T-helper 17 cell (primary cell): ENCODE results near the gene MACROD2. TPM values are rescaled to one million over a fixed set of nuclear protein-coding genes. Genes with fewer than 3 reads are reported as not detected.

Experiments used
- ATAC-seq: fragments of 150-1000 bp; cut with Tn5 transposase; 2 replicates; pipeline ENCODE4 v1.10.0; 2021; ENCODE audit warnings: mild to moderate bottlenecking, moderate library complexity
- DNase-seq, 3 donors: peaks; one replicate each; pipeline versions ENCODE4 v3.0.0 to v3.0.0-alpha.2; 2020 to 2021
- H3K9me3 ChIP-seq: one replicate; pipeline ENCODE4 v1.7.0; 2013; ENCODE audit warnings: low read length, mild to moderate bottlenecking; ENCODE audit not compliant: control insufficient read depth, poor library complexity, severe bottlenecking
- H3K27ac Mint-ChIP-seq: one replicate; pipeline ENCODE4 v1.8.0; 2022; ENCODE audit warnings: mild to moderate bottlenecking, moderate library complexity, mixed read lengths
- H3K27me3 Mint-ChIP-seq: one replicate; pipeline ENCODE4 v1.8.0; 2022; ENCODE audit warnings: mixed read lengths
- H3K36me3 Mint-ChIP-seq: one replicate; pipeline ENCODE4 v1.8.0; 2022; ENCODE audit warnings: low read depth, mixed read lengths
- H3K4me1 Mint-ChIP-seq: one replicate; pipeline ENCODE4 v1.8.0; 2022; ENCODE audit warnings: mild to moderate bottlenecking, mixed read lengths
- H3K4me3 Mint-ChIP-seq: one replicate; pipeline ENCODE4 v1.8.0; 2022; ENCODE audit warnings: mild to moderate bottlenecking, moderate library complexity, mixed read lengths
- total RNA-seq, 4 donors: library from RNA in 2 of 4; stranded (reverse) in 2 of 4; gene quantifications; one replicate each; pipeline ENCODE4 v1.2.3 and lab custom pipeline; 2022 to 2026

MACROD2 gene
- total RNA-seq, 2 donors from 2014 or later = 0.85 TPM; not detected in 1

DNA sequence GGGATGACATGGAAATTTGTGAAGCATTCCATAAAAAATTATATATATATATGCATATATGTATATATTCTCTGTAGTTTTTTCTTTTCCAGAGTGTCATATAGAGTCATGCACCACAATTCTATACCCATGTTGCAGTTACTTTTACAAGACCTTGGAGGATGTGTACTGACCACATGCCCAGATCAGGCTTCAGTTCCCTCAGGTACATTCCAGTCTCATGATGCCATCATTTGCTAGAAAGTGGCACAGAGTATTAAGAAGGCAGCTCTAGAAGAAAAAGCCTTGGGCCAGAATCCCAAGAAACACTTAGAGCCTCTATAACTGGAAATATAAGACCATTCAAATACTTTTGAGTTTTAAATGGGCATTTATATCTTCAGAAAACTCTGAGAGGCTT lies 1027.6 kb downstream of the MACROD2 start:
- DNase-seq (no peak), ATAC-seq (no peak)
- no peaks in the 10 kb centered on the region for H3K36me3 Mint-ChIP-seq
- no peak overlapping the region for H3K4me3 Mint-ChIP-seq
- no peaks in the 10 kb centered on the region for H3K4me1 Mint-ChIP-seq
- H3K27ac Mint-ChIP-seq = no peak overlapping the region
- H3K27me3 Mint-ChIP-seq = no peaks in the 10 kb centered on the region
- no peaks in the 10 kb centered on the region for H3K9me3 ChIP-seq

DNA sequence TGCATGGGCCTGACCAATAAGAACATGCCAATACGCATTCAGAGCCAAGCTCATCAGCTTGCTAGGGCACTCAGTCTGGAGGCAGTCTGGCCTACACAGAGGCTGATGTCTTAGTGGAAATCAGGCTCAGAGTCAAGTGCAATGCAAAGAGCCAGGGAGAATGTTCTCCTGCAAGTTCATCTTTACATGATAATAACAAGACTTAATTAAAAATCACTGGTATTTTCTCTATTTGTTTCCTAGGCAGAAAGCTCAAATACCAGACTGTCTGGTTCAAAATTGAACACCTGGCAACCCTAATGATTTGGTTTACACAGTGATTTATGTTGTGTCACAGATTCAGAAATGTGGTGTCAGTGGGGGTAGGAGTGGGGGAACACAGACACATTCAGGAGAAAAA lies 1031.4 kb downstream of the MACROD2 start:
- H3K36me3 Mint-ChIP-seq = no peaks in the 10 kb centered on the region
- H3K27ac Mint-ChIP-seq = no peak overlapping the region
- no peaks in the 10 kb centered on the region for H3K9me3 ChIP-seq
- DNase-seq (no peak), ATAC-seq (no peak)
- H3K4me1 Mint-ChIP-seq = no peaks in the 10 kb centered on the region
- no peaks in the 10 kb centered on the region for H3K27me3 Mint-ChIP-seq
- H3K4me3 Mint-ChIP-seq = no peak overlapping the region

DNA sequence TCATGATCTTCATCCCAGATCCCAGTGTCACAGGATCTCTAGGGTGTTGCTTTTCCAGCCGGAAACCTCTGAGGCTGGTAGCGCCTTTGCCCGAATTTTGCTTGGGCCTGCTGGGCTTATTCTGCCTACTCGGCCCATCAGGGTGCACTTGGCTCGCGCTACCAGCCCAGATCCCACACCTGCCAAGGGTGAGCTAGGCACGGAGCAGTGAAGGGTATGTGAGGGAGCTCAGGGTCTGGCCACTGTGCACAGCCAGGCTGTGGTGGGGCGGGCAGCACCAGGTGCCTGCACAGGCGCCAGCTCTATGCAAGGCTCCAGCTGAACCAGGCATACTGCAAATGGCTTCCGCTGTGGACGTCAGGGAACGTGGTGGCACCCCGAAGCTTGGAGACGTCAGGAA lies 1035.5 kb downstream of the MACROD2 start:
- no peak overlapping the region for H3K27ac Mint-ChIP-seq
- ATAC-seq = no peak

DNA sequence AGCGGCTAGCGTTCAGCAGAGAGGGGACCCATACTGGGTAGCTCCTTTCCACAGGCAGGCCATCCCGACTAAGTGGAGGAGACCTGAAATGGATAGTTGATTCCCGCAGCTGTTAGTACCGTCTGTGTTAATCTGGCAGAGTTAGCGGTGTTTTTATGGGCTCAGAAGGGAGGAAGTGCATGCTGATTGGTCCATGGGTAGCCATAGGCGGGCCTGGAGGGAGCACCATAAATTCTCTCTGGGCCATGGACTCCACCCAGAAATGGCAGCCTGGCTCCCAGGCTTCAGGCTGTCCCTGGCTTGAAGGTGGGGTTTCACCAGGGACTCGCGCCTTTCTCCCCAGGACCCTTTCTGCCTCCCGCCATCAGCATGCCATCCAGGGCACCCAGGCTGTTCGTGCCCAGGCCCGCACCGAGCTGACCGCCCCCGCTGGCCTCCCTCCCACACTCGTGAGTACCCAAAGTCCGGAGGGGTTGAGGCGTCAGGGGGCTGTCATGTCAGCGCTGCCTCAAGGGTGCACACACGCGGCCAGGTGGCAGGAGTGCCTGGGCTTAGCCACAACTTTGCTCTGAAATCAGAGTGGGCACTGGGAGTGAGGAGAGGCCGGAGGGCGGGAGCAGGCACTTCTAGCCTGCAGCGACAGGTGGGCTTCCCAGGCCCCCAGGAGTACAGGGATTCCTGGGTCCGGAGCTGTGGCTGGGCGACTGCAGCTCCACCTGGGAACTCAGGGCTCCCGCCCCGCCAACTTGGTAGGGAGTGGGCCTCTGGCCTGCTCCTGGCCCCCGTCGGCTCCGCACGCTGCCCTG lies 1036.4 kb downstream of the MACROD2 start:
- Mint-ChIP-seq H3K4me3 (no peak overlapping the region), H3K27ac (no peak overlapping the region), H3K4me1 (no peaks in the 10 kb centered on the region), H3K36me3 (no peaks in the 10 kb centered on the region), H3K27me3 (no peaks in the 10 kb centered on the region)
- DNase-seq = no peak
- no peaks in the 10 kb centered on the region for H3K9me3 ChIP-seq
- no peak for ATAC-seq

More for the DNA sequence above, 1035.5 kb downstream of the MACROD2 start:
- no peaks in the 10 kb centered on the region for H3K36me3 Mint-ChIP-seq
- no peaks in the 10 kb centered on the region for H3K9me3 ChIP-seq
- no peak overlapping the region for H3K4me3 Mint-ChIP-seq
- H3K27me3 Mint-ChIP-seq = no peaks in the 10 kb centered on the region
- no peak for DNase-seq
- no peaks in the 10 kb centered on the region for H3K4me1 Mint-ChIP-seq

DNA sequence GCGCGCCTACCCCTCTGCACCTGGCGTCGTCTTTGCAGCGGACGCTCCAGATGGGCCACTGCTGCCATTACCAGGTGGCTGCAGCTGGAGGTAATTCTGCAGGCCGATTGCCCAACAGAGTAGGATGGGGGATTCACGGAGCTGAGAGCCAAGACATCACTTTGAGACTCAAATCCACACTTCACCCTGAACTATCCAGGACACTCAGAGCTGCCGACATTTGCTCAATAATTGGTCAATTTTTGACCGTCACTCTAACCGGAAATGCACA lies 1037.0 kb downstream of the MACROD2 start:
- H3K9me3 ChIP-seq = no peaks in the 10 kb centered on the region
- no peaks in the 10 kb centered on the region for H3K27me3 Mint-ChIP-seq
- H3K36me3 Mint-ChIP-seq = no peaks in the 10 kb centered on the region
- no peak overlapping the region for H3K4me3 Mint-ChIP-seq
- no peak overlapping the region for H3K27ac Mint-ChIP-seq
- ATAC-seq (no peak), DNase-seq (no peak)
- no peaks in the 10 kb centered on the region for H3K4me1 Mint-ChIP-seq

DNA sequence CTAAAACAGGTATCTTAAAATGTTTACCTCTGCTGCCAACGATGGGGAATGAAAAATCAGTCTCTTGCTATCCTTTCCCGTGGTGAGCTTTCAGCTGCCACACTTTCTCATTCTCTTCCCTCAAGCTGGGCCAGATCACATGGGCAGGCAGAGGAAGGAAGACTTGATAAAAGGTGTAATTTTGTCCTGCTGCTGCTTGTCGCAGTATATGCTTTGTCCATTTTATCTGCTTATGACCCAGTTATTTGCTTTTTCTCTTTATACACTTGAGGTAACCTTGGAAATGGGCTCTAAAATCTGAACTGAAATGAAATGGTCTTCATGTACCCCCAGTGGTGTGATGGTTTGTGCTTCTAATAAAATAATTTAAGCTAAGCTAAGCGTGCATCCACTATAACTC lies 1038.0 kb downstream of the MACROD2 start:
- Mint-ChIP-seq H3K36me3 (no peaks in the 10 kb centered on the region), H3K27me3 (no peaks in the 10 kb centered on the region), H3K4me3 (no peak overlapping the region), H3K27ac (no peak overlapping the region), H3K4me1 (no peaks in the 10 kb centered on the region)
- ATAC-seq (no peak), DNase-seq (no peak)
- no peaks in the 10 kb centered on the region for H3K9me3 ChIP-seq

DNA sequence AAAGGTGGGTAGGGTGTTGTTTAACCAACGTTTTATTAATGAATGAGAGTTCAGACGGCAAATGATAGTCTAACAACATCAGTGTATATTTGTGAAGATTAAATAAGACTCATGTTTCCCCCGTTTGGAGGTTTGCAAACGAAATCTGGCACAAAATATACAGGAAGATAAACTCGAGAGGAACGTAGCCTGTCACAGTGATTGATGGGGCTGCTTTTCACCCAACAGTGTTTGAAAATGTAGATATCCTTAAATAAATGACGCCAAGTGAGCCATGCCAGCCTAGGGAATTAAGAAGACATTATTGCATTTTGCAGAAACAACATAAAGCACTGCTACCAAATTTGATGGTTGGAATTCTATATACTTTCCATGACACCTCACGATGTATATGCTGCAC lies 1038.6 kb downstream of the MACROD2 start:
- Mint-ChIP-seq H3K4me3 (no peak overlapping the region), H3K36me3 (no peaks in the 10 kb centered on the region), H3K27ac (no peak overlapping the region), H3K4me1 (no peaks in the 10 kb centered on the region), H3K27me3 (no peaks in the 10 kb centered on the region)
- no peaks in the 10 kb centered on the region for H3K9me3 ChIP-seq
- DNase-seq (no peak), ATAC-seq (no peak)

DNA sequence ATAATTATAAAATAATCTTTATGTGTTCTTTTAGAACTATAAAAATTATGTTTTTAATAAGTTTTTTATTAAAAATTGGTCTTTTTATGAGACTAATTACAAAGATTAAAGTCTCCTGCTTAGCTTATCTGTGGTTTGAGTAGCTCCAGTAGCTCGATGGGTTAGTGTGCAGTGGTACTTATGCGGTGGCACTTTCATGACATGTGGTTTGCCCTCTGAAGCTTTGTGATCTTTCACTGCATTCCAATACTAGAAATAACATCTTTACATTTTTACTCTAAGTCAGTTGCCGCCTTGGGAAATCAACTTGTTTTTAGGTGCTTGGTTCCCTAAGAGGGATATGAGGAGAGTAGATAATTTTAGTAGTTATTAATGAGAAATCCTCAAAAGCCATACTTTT lies 1041.6 kb downstream of the MACROD2 start:
- no peak overlapping the region for H3K27ac Mint-ChIP-seq
- H3K27me3 Mint-ChIP-seq = no peaks in the 10 kb centered on the region
- H3K4me1 Mint-ChIP-seq = no peaks in the 10 kb centered on the region
- H3K4me3 Mint-ChIP-seq = no peak overlapping the region
- no peaks in the 10 kb centered on the region for H3K9me3 ChIP-seq
- ATAC-seq = no peak
- H3K36me3 Mint-ChIP-seq = no peaks in the 10 kb centered on the region
- no peak for DNase-seq

DNA sequence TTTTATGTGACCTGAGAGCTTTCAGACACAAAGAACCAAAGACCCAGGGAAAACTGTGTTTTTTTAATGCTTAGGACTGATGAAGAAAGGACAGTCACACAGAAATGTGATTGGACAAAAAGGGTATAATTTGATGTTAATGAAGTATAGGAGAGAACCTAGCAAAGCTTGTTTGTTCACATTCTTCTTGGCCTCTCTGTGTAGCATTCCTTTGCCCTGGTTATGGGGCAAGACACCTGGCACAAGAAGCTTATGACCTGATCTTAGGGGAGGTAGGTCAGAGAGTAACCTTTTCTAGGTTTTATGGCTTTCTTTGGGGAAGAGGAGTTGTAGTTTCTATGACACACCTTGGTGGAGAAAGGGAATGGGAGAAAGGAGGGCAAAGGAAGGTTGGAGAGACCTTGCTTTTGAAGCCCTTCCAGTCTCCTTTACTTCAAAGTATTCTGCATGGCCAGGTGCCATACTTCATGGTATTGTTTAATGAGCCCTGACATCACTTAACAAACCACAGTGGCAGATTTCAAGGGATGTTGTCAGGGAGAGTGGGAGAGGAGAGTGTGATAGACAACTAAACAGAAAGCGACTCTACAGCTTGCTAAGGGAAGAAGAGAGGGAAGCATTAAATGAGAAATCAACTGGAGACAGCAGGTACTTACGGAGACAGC lies 1043.9 kb downstream of the MACROD2 start:
- no peaks in the 10 kb centered on the region for H3K27me3 Mint-ChIP-seq

DNA sequence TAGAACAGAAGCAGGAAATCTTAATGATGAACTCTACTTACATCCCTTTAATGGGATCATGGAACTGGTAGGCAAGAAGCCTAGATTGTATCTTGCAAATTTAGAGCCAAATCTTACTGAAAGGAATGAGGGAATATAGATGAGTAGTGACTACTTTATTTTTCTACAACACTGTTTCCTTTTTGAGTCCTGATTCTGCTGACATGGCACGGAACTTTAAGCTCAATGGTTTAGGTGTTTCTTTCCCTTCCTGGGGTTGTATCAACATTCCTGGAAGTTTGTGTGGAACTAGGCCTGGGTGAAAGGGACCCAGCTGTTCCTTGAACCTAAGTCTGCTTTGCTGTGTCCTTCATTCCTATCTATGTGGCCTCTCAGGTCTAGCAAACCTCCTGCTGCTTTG lies 1047.4 kb downstream of the MACROD2 start:
- H3K36me3 Mint-ChIP-seq = no peaks in the 10 kb centered on the region
- H3K9me3 ChIP-seq = no peaks in the 10 kb centered on the region
- H3K27me3 Mint-ChIP-seq = no peaks in the 10 kb centered on the region
- no peak for DNase-seq
- H3K4me3 Mint-ChIP-seq = no peak overlapping the region
- no peak overlapping the region for H3K27ac Mint-ChIP-seq
- no peaks in the 10 kb centered on the region for H3K4me1 Mint-ChIP-seq
- ATAC-seq = no peak

More for the DNA sequence above, 1043.9 kb downstream of the MACROD2 start:
- no peaks in the 10 kb centered on the region for H3K9me3 ChIP-seq
- ATAC-seq (no peak), DNase-seq (no peak)
- H3K4me1 Mint-ChIP-seq = no peaks in the 10 kb centered on the region
- H3K27ac Mint-ChIP-seq = no peak overlapping the region
- H3K4me3 Mint-ChIP-seq = no peak overlapping the region
- H3K36me3 Mint-ChIP-seq = no peaks in the 10 kb centered on the region

DNA sequence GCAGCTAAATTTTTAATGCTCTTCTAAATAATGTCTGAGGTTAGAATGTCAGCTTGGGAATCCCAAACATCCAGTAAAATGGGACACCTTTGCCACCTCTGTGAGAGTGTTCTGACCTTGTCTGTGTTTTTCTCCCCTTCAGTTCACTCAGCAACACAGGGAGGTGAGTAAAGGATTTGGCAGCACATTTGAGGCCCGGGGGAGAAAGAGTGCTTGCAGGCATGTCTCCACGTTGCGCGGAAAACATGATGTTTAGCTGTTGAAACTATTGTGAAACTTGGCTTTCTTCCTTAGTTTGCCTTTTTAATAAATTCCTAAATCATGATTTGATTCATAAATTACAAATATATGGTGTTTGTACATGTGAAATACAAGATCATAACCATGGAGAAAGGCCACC lies 1049.9 kb downstream of the MACROD2 start:
- Mint-ChIP-seq H3K27ac (no peak overlapping the region), H3K36me3 (no peaks in the 10 kb centered on the region), H3K27me3 (no peaks in the 10 kb centered on the region), H3K4me3 (no peak overlapping the region), H3K4me1 (no peaks in the 10 kb centered on the region)
- no peaks in the 10 kb centered on the region for H3K9me3 ChIP-seq
- ATAC-seq (no peak), DNase-seq (no peak)

DNA sequence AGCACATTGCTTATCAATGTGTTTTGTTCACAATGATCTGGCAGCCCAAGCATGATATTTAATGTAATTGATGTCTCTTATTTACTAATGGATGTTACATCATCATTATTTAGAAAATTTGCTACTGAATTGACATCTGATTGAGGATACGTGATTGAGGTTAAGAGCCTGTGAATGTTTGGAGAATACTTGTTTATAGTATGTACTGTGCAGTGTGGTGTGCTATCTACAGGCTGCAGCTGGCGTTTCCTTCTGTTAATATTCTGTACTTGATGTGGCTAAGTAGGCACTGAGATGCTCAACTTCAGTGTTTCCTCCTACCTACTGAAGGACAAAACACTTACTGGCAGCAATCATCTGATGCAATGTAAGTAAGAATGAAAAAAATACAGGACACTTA lies 1051.7 kb downstream of the MACROD2 start:
- Mint-ChIP-seq H3K27me3 (no peaks in the 10 kb centered on the region), H3K36me3 (no peaks in the 10 kb centered on the region), H3K4me1 (no peaks in the 10 kb centered on the region), H3K4me3 (no peak overlapping the region), H3K27ac (no peak overlapping the region)
- DNase-seq = no peak
- H3K9me3 ChIP-seq = no peaks in the 10 kb centered on the region
- no peak for ATAC-seq

DNA sequence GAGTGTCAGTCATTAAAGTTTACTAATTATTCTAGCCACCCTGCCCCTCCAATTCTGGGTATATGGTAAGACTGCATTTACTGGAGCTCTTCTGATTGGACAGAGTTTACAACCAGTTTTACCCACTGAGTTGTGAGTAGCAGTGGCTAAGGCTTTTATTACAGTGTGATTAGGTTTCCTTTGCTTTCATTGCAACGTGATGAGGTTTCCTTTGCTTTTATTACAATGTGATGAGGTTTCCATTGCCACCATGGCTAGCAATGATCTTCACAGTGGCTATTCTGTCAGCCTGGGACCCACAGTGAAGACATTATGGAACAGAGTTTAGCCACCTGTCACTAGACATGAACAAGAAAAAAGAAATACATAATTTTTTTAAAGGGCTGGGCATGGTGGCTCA lies 1052.3 kb downstream of the MACROD2 start:
- Mint-ChIP-seq H3K4me1 (no peaks in the 10 kb centered on the region), H3K27ac (no peak overlapping the region), H3K27me3 (no peaks in the 10 kb centered on the region), H3K36me3 (no peaks in the 10 kb centered on the region), H3K4me3 (no peak overlapping the region)
- no peak for ATAC-seq
- no peak for DNase-seq
- no peaks in the 10 kb centered on the region for H3K9me3 ChIP-seq

DNA sequence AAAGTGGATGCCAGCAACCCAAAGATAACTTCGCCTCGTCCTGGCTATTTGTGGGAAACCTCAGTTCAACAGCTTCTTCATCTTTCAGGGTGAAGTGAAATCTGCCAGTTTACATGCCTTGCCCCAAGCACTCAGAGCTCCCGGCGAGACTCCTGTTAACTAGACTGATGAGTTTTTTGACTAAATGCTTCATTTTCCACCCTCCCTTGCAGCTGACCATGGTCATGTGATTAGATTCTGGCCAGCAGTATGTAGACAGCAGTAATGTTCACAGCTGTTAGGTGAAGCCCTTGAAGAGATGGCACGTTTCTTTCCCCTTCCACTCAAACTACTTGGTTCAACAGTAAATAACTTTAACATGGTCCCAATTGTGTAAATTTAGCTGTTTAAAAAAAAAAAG lies 1060.9 kb downstream of the MACROD2 start:
- H3K9me3 ChIP-seq = no peaks in the 10 kb centered on the region
- DNase-seq (no peak), ATAC-seq (no peak)
- no peaks in the 10 kb centered on the region for H3K4me1 Mint-ChIP-seq
- H3K36me3 Mint-ChIP-seq = no peaks in the 10 kb centered on the region
- no peak overlapping the region for H3K27ac Mint-ChIP-seq
- H3K27me3 Mint-ChIP-seq = no peaks in the 10 kb centered on the region
- no peak overlapping the region for H3K4me3 Mint-ChIP-seq
